ENCODE measurements around the gene PDXP. TPM values are rescaled to one million over a fixed set of nuclear protein-coding genes. Genes with fewer than 3 reads are reported as not detected.
A peak's percentile ranks its signal among the peaks of the same experiment; 100 is the strongest.

PDXP gene
- total and polyA plus RNA-seq, 2 of the 13 experiments (the other 11 are each of a cell fraction or from before 2014, with no cell fraction given): 58.2 to 70.6 TPM

DNA sequence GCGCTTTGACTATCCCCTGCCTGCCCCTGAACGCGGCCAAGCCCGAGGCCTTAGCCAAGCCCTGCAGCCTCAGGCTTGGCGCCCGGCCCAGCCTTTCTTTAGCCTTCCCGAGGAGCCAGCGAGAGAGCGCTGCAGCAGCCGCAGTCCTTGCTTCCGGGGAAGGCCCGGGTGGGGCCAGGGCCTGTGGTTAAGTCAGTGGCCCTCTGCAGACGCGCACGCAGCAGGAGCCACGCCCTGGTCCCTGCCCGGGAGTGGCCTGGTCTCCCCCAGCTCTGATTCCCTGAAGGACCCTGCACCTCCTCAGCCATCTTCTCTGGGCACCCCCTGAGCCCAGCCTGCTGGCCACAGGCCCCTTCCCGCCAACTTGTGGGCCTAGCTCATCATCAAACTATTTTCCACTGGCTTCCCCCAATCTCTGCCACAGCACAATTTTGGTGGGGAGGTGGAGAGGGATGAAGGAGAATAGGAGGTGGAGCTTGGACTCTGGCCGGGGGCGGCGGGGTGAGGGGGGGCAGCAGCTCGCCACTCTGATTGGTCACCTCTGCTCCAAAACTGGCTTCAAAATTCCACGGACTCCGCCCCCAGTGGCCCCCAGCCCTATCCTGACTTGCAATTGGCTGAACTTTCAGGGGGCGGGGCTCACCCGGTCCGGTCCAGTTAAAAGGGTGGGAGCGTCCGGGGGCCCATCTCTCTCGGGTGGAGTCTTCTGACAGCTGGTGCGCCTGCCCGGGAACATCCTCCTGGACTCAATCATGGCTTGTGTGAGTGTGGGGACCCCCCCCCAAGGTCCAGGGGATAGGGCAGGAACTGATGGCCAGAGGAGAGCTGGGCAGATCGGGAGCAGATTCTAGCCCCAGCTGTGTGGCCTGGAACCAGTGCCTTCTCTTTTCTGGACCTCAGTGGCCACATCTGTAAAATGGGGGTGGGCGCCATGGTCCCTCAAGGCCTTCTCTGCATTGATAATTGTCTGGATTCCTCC lies 16.7 kb downstream of the PDXP start, which contains the start of gene LGALS1 (continued):
- TF ChIP-seq ZFY (CRISPR knock-in tag; IDR thresholded peaks at IDR 0.05): peak; percentile 85
- TF ChIP-seq ZNF629 (CRISPR knock-in tag; conservative IDR thresholded peaks at IDR 0.05): peak; percentile 99
- TF ChIP-seq, protein P1, sequence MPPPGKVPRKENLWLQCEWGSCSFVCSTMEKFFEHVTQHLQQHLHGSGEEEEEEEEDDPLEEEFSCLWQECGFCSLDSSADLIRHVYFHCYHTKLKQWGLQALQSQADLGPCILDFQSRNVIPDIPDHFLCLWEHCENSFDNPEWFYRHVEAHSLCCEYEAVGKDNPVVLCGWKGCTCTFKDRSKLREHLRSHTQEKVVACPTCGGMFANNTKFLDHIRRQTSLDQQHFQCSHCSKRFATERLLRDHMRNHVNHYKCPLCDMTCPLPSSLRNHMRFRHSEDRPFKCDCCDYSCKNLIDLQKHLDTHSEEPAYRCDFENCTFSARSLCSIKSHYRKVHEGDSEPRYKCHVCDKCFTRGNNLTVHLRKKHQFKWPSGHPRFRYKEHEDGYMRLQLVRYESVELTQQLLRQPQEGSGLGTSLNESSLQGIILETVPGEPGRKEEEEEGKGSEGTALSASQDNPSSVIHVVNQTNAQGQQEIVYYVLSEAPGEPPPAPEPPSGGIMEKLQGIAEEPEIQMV (CRISPR knock-in tag; IDR thresholded peaks at IDR 0.05; ENCODE audit: low read depth): no peak
- TF ChIP-seq POLR2A (IDR thresholded peaks at IDR 0.05; ENCODE audit: insufficient read depth in 1 of 2, low read depth in 2 of 2, low read length in 2 of 2): peak; percentile 39 to 74; a peak in 3 of 4 replicates
- TF ChIP-seq ETV6 (CRISPR knock-in tag; conservative IDR thresholded peaks at IDR 0.05): no peak
- TF ChIP-seq, protein P2, sequence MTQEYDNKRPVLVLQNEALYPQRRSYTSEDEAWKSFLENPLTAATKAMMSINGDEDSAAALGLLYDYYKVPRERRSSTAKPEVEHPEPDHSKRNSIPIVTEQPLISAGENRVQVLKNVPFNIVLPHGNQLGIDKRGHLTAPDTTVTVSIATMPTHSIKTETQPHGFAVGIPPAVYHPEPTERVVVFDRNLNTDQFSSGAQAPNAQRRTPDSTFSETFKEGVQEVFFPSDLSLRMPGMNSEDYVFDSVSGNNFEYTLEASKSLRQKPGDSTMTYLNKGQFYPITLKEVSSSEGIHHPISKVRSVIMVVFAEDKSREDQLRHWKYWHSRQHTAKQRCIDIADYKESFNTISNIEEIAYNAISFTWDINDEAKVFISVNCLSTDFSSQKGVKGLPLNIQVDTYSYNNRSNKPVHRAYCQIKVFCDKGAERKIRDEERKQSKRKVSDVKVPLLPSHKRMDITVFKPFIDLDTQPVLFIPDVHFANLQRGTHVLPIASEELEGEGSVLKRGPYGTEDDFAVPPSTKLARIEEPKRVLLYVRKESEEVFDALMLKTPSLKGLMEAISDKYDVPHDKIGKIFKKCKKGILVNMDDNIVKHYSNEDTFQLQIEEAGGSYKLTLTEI (CRISPR knock-in tag; conservative IDR thresholded peaks at IDR 0.05): no peak
- TF ChIP-seq NCOR1 (IDR thresholded peaks at IDR 0.05; ENCODE audit: borderline replicate concordance, low read length): peak; percentile 47; the same call in 1 of the 2 replicates
- no peak for TF ChIP-seq ZNF30 (CRISPR knock-in tag; IDR thresholded peaks at IDR 0.05)
- no peak for TF ChIP-seq ZSCAN22 (CRISPR knock-in tag; IDR thresholded peaks at IDR 0.05)
- no peak for TF ChIP-seq JUNB (CRISPR knock-in tag; IDR thresholded peaks at IDR 0.05; ENCODE audit: borderline replicate concordance)
- TF ChIP-seq, protein P3, sequence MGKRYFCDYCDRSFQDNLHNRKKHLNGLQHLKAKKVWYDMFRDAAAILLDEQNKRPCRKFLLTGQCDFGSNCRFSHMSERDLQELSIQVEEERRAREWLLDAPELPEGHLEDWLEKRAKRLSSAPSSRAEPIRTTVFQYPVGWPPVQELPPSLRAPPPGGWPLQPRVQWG (CRISPR knock-in tag; IDR thresholded peaks at IDR 0.05; ENCODE audit: borderline replicate concordance, low read depth): no peak
- TF ChIP-seq, protein P4, sequence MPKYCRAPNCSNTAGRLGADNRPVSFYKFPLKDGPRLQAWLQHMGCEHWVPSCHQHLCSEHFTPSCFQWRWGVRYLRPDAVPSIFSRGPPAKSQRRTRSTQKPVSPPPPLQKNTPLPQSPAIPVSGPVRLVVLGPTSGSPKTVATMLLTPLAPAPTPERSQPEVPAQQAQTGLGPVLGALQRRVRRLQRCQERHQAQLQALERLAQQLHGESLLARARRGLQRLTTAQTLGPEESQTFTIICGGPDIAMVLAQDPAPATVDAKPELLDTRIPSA (CRISPR knock-in tag; IDR thresholded peaks at IDR 0.05; ENCODE audit: borderline replicate concordance): no peak
- no peak for TF ChIP-seq ZEB1 (IDR thresholded peaks at IDR 0.05; ENCODE audit: insufficient replicate concordance, low read depth)
- TF ChIP-seq JDP2 (CRISPR knock-in tag; IDR thresholded peaks at IDR 0.05; ENCODE audit: borderline replicate concordance): no peak
- no peak for TF ChIP-seq ZNF124 (CRISPR knock-in tag; IDR thresholded peaks at IDR 0.05)
- peak; percentile 14; the same call in 1 of the 2 replicates for TF ChIP-seq ZNF331 (CRISPR knock-in tag; IDR thresholded peaks at IDR 0.05)
- no peak for TF ChIP-seq ZNF530 (CRISPR knock-in tag; IDR thresholded peaks at IDR 0.05; ENCODE audit: low read depth)
- TF ChIP-seq, protein P5, sequence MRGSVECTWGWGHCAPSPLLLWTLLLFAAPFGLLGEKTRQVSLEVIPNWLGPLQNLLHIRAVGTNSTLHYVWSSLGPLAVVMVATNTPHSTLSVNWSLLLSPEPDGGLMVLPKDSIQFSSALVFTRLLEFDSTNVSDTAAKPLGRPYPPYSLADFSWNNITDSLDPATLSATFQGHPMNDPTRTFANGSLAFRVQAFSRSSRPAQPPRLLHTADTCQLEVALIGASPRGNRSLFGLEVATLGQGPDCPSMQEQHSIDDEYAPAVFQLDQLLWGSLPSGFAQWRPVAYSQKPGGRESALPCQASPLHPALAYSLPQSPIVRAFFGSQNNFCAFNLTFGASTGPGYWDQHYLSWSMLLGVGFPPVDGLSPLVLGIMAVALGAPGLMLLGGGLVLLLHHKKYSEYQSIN (CRISPR knock-in tag; IDR thresholded peaks at IDR 0.05; ENCODE audit: borderline replicate concordance): no peak
- TF ChIP-seq KLF12 (CRISPR knock-in tag; IDR thresholded peaks at IDR 0.05; ENCODE audit: borderline replicate concordance): peak; percentile 41; the same call in 1 of the 2 replicates
- TF ChIP-seq HNRNPL (IDR thresholded peaks at IDR 0.05; ENCODE audit: low read depth, low read length): no peak

Data from HepG2 (cell line).